KOPT-K1 (cell line): ENCODE results near the gene GFPT1.

Experiments
- H3K27ac ChIP-seq: fragments of 200-600 bp; sonication (generic); 2 replicates; pipeline ENCODE4 v1.5.1; 2016; ENCODE audit warnings: antibody characterized with exemption, mild to moderate bottlenecking, low read depth, low read length; ENCODE audit not compliant: poor library complexity, severe bottlenecking
- H3K36me3 ChIP-seq: fragments of 200-600 bp; sonication (generic); 2 replicates; pipeline ENCODE4 v1.5.1; 2017; ENCODE audit warnings: antibody characterized with exemption, mild to moderate bottlenecking, low read length, moderate library complexity; ENCODE audit not compliant: insufficient read depth
- H3K9me3 ChIP-seq: fragments of 200-600 bp; sonication (generic); 2 replicates; pipeline ENCODE4 v1.5.1; 2017; ENCODE audit warnings: antibody characterized with exemption, low read length, mild to moderate bottlenecking; ENCODE audit not compliant: insufficient read depth, poor library complexity, severe bottlenecking

GFPT1 gene

DNA sequence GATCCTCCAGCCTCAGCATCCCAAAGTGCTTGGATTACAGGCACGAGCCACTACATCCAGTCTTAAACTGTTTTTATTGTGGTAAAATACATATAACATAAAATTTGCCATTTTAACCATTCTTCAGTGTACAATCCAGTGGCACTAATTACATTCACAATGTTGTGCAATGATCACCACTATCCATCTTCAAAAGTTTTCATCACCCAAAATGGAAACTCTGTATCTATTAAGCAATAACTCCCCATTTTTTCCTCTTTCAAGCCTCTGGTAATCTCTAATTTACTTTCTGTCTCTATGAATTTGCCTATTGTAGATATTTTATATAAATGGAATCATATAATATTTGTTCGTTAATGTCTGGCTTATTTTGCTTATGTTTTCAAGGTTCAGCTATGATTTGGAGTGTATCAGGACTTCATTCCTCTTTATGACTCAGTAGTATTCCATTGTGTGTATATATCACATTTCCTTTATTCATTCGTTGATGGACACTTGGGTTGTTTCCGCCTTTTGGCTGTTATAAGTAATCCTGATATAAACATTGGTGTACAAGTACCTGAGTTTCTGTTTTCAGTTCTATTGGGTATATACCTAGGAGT, 71.8 kb downstream of the GFPT1 start:
- H3K36me3 ChIP-seq = peaks cover 17% of the 10 kb centered on the region; the same call in 1 of the 2 replicates
- H3K9me3 ChIP-seq = peaks cover 12% of the 10 kb centered on the region
- no peak overlapping the region for H3K27ac ChIP-seq

DNA sequence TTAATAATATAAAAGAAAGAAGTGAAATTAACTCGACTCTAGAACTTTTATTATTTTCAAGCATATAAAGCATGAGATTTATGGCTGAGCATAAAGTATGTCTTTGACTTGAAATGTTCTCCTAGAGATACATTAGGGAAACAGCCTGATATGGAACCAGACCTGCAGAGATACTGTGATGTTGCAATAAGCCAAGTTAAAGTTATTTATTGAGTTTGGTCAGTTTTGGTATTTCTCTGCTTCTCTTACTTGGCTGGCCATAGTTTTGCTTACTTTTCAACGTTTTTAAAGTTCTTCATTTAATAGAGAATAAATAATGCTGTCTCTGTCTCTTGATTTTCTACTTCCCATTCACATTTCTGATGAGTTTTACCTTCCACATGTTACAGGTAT, 76.0 kb downstream of the GFPT1 start:
- Histone ChIP-seq H3K27ac (no peak overlapping the region), H3K9me3 (no peaks in the 10 kb centered on the region), H3K36me3 (no peaks in the 10 kb centered on the region)

DNA sequence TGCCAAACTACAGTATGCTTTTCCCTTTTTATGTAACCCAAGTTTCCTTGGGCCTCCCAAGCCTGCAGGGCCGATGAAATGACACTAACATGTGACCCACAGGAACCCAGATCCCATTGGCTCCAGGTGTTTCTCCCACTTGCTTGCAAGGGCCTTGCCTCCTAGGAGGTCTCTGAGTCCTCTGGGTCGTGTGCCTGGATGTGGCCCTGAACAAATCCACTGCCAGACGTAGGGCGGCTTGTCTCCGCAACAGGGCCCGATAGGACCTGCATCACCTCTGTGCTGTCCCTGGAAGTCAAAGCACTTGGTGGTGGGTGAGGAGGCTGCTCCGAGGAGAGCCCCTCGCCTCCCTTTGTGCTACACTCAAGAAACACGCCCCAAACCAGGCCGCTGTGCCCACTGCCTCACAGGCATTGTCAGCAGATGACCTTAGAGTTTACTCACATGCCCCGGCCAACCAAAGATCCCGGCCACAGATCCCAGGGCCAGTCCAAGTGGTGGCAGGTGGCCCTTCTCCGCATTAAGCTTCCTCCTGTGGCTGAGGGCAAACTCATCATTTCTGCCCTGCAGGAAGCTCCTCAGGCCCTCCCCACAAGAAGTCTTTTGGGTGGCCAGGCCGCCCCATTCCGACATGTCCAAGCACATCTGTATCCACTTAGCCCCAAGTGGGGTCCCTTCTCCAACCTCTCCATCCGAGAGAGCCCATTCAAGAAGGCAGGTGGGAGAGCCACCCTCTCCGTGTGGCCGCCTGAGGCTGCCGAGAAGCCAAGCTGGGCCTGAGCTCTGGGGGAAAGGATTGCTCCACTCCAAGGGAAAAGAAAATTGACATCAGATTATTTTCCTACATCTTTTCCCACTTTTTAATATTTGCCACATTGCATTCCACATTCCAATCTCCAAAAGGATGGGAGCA, 76.7 kb downstream of the GFPT1 start:
- Histone ChIP-seq H3K36me3 (no peaks in the 10 kb centered on the region), H3K27ac (no peak overlapping the region), H3K9me3 (no peaks in the 10 kb centered on the region)

DNA sequence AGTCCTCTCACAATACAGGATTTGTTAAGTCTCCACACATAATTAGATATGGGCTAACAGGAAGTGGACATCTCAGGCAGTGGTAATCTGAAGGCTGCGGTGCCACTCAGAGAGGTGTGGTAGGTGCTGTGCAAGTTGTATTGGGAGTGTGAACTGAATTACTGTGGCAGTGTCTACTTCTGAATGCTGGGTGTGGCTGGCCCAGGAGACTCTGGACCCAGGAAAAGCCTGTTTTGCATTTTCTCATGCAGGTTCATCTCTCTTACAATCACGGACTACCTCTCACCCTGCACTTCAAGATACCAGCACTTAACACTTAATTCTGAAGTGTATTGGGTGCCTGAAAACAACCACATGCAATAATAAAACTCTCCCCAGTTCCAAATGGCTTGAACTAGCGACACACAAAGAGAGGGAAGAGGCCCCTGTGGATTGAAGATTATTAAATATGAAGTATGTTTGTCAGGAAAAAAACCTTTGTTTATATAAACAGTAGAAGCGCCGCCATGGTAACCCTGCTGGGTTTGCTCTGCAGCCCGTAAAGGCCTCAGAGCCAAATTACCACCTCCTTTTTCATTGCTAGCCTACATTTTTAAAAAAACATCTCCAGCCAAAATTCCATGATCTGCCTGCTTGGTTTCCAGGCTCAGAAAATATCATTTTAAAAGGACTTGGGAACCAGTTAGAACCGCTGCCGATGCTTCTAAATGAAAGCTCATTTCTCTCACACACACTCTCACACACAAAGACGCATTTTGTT, 77.5 kb downstream of the GFPT1 start:
- Histone ChIP-seq H3K9me3 (no peaks in the 10 kb centered on the region), H3K36me3 (no peaks in the 10 kb centered on the region), H3K27ac (no peak overlapping the region)

DNA sequence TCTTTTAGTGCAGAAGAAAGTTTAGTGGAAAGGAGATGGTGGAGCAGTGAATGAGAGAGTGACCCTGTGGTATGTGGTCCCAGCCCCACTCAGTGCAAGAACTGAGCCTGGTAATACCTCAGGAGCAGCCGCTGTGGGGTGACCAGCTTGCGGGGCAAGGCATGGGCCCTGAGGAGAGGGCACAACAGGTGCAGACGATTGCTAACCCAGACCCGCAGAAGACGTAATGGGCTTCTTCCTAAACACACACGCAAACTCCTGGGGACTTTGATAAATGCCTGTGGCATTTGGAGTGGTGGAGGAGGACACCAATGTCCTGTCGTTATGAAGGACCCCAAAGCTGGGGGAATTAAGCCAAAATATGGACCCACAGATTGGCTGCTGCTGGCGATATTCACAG, 78.7 kb downstream of the GFPT1 start:
- H3K9me3 ChIP-seq = peaks cover 9% of the 10 kb centered on the region
- no peaks in the 10 kb centered on the region for H3K36me3 ChIP-seq
- H3K27ac ChIP-seq = no peak overlapping the region

DNA sequence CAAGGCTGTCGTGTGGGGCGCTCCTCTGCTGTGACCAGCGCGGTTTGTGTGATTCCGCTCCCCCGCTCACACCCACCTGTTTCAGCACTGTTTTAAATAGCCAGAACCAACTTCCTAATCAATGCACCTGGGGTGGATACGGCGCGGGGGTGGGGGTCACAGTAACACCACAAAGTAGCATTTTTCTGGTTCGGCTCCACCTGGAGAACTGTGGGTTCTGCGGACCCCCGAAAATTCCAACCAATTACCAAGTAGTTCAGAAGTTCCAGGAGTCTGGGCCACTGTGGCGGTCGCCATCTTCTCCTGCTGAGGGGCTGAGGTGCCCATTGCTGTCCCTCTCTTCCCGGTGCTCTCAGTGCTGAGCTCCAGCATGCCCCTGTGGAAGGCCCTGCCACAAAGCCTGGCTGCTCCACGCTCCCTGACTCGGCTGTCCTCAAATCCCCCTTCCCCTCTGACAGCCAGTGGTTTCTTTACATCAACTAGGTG, 79.4 kb downstream of the GFPT1 start:
- H3K36me3 ChIP-seq = no peaks in the 10 kb centered on the region
- H3K27ac ChIP-seq = no peak overlapping the region
- peaks cover 9% of the 10 kb centered on the region for H3K9me3 ChIP-seq

DNA sequence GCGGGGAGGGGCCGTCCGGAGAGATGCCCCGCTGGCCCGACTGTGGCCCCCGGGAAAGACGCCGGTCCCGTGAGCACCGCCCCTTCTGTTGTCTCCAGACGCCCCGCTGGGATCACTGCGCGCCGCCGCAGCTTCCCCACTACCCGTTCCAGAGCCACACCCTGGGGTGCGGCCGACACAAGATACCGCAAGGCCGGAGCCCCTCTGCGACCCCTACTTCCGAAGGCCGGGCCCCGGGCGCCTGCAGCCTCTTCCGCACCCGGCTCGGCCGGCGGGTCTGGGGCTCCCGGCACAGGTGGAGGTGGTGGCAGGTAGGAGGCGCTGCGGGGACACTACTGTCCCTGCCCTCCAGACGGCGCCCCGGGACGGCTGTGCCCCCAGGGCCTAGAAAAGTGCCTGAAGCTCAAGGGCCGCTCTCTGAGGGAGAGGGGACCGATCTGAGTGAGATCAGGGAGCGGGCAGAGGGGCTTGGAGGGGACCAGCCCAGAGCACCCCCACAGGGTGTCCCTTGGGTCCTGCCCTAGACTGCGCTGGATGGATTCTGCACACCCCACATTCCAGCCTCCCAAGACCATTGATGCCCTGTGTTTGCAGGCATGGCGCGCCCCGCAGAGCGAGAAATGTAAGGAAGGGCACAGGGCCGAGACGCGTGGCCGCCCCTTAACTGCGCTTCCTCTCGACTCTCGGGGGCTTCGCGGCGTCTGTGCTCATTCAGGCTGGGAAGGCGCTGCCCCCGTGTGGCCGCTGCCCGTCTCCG, 80.0 kb downstream of the GFPT1 start:
- no peaks in the 10 kb centered on the region for H3K36me3 ChIP-seq
- peaks cover 9% of the 10 kb centered on the region for H3K9me3 ChIP-seq
- no peak overlapping the region for H3K27ac ChIP-seq

DNA sequence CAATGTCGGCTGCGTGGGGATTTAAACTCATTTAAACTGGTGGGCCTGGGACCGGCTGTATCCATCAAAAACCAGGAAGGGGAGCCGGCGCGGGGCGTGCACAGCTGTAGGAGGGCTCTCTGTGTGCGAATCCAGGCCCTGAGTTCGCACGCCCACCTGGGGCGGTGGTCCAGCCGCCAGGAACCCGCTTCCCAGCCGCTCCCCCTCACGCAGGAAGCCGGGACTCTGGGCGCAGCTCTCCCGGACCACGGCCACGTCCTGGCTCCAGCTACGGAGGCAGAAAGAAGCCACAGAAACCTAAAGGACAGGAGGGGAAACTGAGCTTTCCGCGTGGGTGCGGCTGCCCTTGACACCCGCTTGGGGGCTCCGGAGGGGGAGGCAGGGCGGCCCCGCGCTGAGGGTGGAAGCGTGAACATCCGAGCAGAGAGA, 80.6 kb downstream of the GFPT1 start:
- Histone ChIP-seq H3K9me3 (peaks cover 9% of the 10 kb centered on the region), H3K36me3 (no peaks in the 10 kb centered on the region), H3K27ac (no peak overlapping the region)

DNA sequence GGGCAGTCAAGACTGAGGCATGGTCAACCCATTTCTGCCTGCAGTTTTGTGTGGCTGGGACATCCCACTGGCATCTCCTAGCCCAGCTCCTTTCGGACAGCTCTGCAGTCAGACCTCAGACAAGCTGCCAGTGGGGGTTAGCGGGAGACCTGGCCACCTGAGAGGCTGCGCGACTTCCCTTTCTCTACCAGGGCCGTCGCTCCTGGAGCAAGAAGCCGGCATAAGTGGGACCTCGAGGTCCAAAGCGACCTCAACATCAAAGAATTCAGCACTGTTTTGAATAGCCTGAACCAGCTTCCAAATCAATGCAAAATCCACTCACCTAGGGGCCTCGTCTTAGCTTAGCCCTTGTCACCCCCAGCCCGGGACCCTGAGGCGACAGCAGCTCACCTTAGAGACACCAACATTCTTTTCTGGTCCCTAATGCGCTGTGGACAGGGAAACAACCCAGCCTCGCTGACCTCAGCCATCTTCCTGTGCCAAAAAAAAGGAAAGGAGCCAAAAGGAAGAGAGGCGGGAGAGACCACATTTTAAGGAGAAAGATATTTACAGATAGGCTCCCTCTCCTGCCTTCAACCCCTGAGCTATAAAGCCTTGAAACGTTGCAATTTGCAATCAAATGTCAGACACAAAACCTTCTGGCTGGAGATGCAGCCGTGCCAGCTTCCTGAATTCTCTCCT, 81.2 kb downstream of the GFPT1 start:
- Histone ChIP-seq H3K27ac (no peak overlapping the region), H3K9me3 (peaks cover 9% of the 10 kb centered on the region), H3K36me3 (no peaks in the 10 kb centered on the region)

DNA sequence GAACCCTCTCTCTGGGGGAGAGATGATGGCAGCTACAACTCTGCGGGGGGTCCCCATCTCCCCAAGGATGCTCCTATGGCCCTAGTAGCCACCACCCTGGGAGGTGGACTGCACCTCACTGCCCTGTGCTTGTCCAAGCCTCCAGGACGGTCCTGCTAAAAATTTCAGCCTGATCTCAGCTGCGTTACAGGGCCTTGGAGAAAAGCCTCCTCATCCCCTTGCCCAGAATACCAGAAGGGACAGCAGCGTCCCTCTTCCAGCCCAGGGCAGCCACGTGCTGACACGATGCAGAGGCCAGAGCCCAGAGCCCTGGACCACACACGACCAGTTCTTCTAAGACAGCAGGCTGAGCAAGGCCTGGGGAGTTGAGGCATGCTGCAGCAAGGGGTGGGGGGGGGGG, 81.9 kb downstream of the GFPT1 start:
- peaks cover 9% of the 10 kb centered on the region for H3K9me3 ChIP-seq
- H3K27ac ChIP-seq = no peak overlapping the region
- no peaks in the 10 kb centered on the region for H3K36me3 ChIP-seq

DNA sequence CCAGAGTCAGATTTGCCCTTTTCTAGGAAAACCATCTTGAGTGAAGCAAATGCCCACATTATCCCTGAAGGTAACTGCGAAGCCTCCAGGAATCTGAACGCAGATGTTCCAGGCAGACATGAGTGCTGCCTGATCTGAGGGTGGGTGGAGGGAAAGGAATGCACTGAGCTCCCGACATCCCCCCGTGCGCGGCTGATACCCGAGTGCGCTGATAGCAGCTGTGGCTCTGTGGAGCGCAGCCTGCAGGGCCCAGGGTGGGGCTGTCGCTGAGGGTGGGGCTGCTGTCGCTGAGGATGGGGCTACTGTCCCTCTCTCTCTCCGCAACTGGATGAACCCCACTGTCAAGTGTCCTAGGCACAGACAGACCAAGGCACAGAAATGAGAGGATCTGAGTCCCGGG, 82.4 kb downstream of the GFPT1 start:
- Histone ChIP-seq H3K36me3 (no peaks in the 10 kb centered on the region), H3K27ac (no peak overlapping the region), H3K9me3 (peaks cover 9% of the 10 kb centered on the region)

DNA sequence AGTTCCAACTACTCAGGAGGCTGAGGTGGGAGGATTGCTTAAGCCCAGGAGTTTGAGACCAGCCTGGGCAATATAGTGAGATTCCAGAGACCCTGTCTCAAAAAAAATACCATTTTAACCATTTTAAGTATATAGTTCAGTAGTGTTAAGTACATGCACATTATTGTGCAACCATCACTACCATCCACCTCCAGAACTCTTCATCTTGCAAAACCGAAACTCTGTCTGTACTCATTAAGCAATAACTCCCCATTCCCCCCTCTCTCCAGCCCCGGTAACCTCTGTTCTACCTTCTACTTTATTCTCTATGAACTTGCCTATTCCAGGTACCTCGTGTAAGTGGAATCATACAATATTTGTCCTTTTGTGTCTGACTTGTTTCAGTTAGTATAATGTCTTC, 86.4 kb downstream of the GFPT1 start:
- H3K36me3 ChIP-seq = no peaks in the 10 kb centered on the region
- H3K27ac ChIP-seq = no peak overlapping the region
- peaks cover 9% of the 10 kb centered on the region for H3K9me3 ChIP-seq

DNA sequence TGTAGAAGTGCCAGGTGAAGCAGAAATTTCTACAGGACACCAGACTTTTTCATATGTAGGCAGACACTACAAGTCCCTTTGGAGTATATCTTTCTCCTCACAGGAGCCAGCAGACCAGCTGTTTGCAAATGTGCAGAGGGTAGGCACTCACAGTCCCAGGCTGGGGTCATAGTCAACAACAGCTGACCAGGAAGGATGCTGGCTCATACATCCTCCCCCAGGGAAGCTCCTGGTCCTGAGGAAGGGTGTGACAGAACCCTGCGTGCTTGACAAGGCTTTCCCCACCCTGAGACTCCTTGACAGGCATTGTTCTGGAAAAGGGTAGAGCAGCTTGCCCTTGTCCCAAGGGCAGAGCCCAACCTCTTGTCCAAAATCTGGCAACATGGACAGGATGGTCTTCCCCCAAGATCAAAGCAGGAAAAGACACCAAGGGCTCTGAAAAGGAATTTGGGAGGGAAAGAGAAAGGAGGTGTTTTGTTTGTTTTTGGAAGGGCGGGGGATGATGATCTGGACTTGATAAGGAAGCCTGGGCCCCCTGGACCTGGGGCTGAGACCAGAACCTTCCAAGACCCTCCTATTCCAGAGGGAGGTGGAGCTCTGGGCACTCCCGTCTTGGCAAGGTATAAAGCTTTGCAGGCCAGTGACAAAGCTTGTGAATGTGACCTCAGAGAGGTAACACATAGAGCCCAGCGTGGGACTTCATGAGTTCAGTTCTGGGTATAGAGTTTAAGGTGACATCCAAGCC, 87.1 kb downstream of the GFPT1 start:
- peaks cover 9% of the 10 kb centered on the region for H3K9me3 ChIP-seq
- no peak overlapping the region for H3K27ac ChIP-seq
- no peaks in the 10 kb centered on the region for H3K36me3 ChIP-seq

DNA sequence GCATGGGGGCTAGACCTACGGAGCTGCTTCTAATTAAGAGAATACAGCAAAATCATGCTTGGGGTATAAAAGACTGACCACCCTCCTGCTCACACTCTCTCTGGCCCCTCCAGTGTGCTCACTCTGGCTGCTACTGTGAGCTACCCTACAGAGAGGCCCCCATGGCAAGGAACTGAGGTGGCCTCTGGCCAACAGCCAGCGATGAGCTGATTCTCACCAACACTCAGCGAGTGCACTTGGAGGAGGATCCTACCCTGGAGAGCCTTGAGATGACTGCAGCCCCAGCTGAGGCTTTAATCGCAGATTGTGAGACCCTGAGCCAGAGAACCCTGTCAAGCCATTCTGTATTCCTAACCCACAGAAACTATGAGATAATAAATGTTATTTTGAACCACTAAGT, 88.2 kb downstream of the GFPT1 start:
- H3K9me3 ChIP-seq = peaks cover 3% of the 10 kb centered on the region
- H3K27ac ChIP-seq = no peak overlapping the region
- no peaks in the 10 kb centered on the region for H3K36me3 ChIP-seq
